Erythroblast (primary cell): ENCODE results near the gene LSG1.

Source experiments
- DNase-seq, 2 experiments: peaks; one replicate each; lab custom pipeline; 2025; lab: John Stamatoyannopoulos, UW
- GATA1 ChIP-seq: IDR thresholded peaks from 2 replicates; pipeline ENCODE4 v1.6.1; 2011; ENCODE audit warnings: low read depth, mild to moderate bottlenecking, control low read depth, low read length, moderate library complexity
- POLR2A ChIP-seq: IDR thresholded peaks from 2 replicates; pipeline ENCODE4 v1.6.1; 2011; ENCODE audit warnings: mild to moderate bottlenecking, low read length

The LSG1 gene

GRCh38 chr3:194691481-194692283 is 19.7 kb upstream of the LSG1 start:
- DNase-seq: no peak
- TF ChIP-seq GATA1: no peak
- TF ChIP-seq POLR2A: no peak

- no peak for DNase-seq
- no peak for TF ChIP-seq POLR2A
- no peak for TF ChIP-seq GATA1
Observed at GRCh38 chr3:194690501-194691372, 18.7 kb upstream of the LSG1 start.

GRCh38 chr3:194689493-194689944 is 17.5 kb upstream of the LSG1 start:
- TF ChIP-seq POLR2A: no peak
- no peak for TF ChIP-seq GATA1
- DNase-seq: no peak

GRCh38 chr3:194688946-194689345 is 17.0 kb upstream of the LSG1 start:
- no peak for DNase-seq
- no peak for TF ChIP-seq POLR2A
- TF ChIP-seq GATA1: no peak

- DNase-seq: no peak
- TF ChIP-seq GATA1 (no peak), POLR2A (no peak)
Observed at GRCh38 chr3:194688200-194688740, 16.3 kb upstream of the LSG1 start.

- no peak for TF ChIP-seq GATA1
- peak; percentile 87 for DNase-seq
Observed at GRCh38 chr3:194687638-194688199, 15.7 kb upstream of the LSG1 start.

GRCh38 chr3:194686816-194687637 is 15.0 kb upstream of the LSG1 start:
- DNase-seq: peak; percentile 34 to 56
- TF ChIP-seq POLR2A (no peak), GATA1 (no peak)

GRCh38 chr3:194686414-194686815 is 14.4 kb upstream of the LSG1 start:
- no peak for DNase-seq
- TF ChIP-seq GATA1 (no peak), POLR2A (no peak)

GRCh38 chr3:194685718-194686413 is 13.9 kb upstream of the LSG1 start, which contains the start of gene FAM43A:
Gene FAM43A, plus strand, starts transcription at chr3:194685883. Its CDS starts 944 bp downstream, at chr3:194686827.
- TF ChIP-seq GATA1 (no peak), POLR2A (peak; percentile 40)
- peak; percentile 25 to 30 for DNase-seq

- TF ChIP-seq POLR2A: no peak
- TF ChIP-seq GATA1: no peak
- DNase-seq: no peak
Observed at GRCh38 chr3:194685065-194685717, 13.2 kb upstream of the LSG1 start.

- no peak for DNase-seq
- TF ChIP-seq POLR2A: no peak
- TF ChIP-seq GATA1: no peak
Observed at GRCh38 chr3:194683380-194683779, 11.4 kb upstream of the LSG1 start.
